HCT116 (cell line): ENCODE data around the gene DCST2.

Experiments
- CEBPB ChIP-seq: IDR thresholded peaks from 2 replicates; pipeline ENCODE4 v1.6.1; 2012; ENCODE audit warnings: low read depth
- CTCF ChIP-seq, 3 experiments: fragments of 200-600 bp in 1 of 3; sonication (generic) in 1 of 3; IDR thresholded peaks in 2 of 3; conservative IDR thresholded peaks in 1 of 3; 2 replicates each; pipeline ENCODE4 v1.5.1; 2012 to 2017; ENCODE audit warnings: low read depth in 2 of 3, low read length in 2 of 3, antibody characterized with exemption in 1 of 3, borderline replicate concordance in 1 of 3, control low read depth in 1 of 3, mild to moderate bottlenecking in 1 of 3, mixed read lengths in 1 of 3, mixed run types in 1 of 3, moderate library complexity in 1 of 3; ENCODE audit not compliant: insufficient read depth in 1 of 3
- ELF1 ChIP-seq: IDR thresholded peaks from 2 replicates; pipeline ENCODE4 v1.6.1; 2012; ENCODE audit warnings: low read depth, borderline replicate concordance
- EZH2 ChIP-seq: fragments of 200-600 bp; sonication (generic); IDR thresholded peaks from 2 replicates; pipeline ENCODE4 v1.6.1; 2017; ENCODE audit warnings: antibody characterized with exemption, mixed run types
- EZH2phosphoT487 ChIP-seq: fragments of 200-600 bp; IDR thresholded peaks from 2 replicates; pipeline ENCODE4 v1.6.1; 2018; ENCODE audit warnings: antibody characterized with exemption, borderline replicate concordance
- MAX ChIP-seq: IDR thresholded peaks from 2 replicates; pipeline ENCODE4 v1.6.1; 2012
- POLR2A ChIP-seq: IDR thresholded peaks from 2 replicates; pipeline ENCODE4 v1.7.0; 2011; ENCODE audit warnings: borderline replicate concordance; ENCODE audit not compliant: insufficient read depth, insufficient read length; ENCODE audit errors: extremely low read depth
- POLR2AphosphoS5 ChIP-seq: IDR thresholded peaks from 2 replicates; pipeline ENCODE4 v1.6.1; 2011; ENCODE audit warnings: mild to moderate bottlenecking, low read depth, low read length, moderate library complexity
- SP1 ChIP-seq: IDR thresholded peaks from 2 replicates; pipeline ENCODE4 v1.6.1; 2012; ENCODE audit warnings: low read depth
- SRF ChIP-seq: IDR thresholded peaks from 2 replicates; pipeline ENCODE4 v1.6.1; 2012; ENCODE audit warnings: low read depth
- YY1 ChIP-seq: IDR thresholded peaks from 2 replicates; pipeline ENCODE4 v1.6.1; 2011; ENCODE audit warnings: low read length, low read depth, moderate library complexity, mild to moderate bottlenecking; ENCODE audit not compliant: insufficient replicate concordance; ENCODE audit errors: extremely low read depth
- TF ChIP-seq, protein P1 (sequence below): IDR thresholded peaks from 2 replicates; pipeline ENCODE4 v1.6.1; 2012; ENCODE audit warnings: low read depth

DNA sequence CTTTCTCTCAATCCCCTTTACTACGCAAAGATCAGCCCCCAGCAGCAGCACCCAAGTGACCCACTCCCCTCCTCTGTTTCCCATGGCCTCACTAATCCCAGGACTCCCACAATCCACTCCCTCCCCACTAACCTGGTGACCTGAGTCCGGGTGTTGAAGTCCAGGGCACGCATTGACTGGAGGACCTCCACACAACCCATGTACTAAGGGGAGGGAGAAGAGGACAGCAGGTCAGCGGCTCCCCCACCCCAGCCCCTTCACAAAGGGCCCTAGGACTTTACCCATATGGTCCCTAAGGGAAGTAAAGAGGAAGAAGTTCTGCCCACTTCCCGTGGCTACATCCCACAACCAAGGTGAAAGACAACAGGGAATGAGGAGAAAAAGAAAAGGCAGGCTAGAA, 64.3 kb downstream of the DCST2 start:
- no peak for TF ChIP-seq CTCF (IDR thresholded peaks at IDR 0.05 in 2 of 3, conservative IDR thresholded peaks at IDR 0.05 in 1 of 3; ENCODE audit: borderline replicate concordance in 1 of 3, insufficient read depth in 1 of 3, low read depth in 2 of 3, low read length in 2 of 3)
- no peak for TF ChIP-seq POLR2AphosphoS5
- TF ChIP-seq, protein P1, sequence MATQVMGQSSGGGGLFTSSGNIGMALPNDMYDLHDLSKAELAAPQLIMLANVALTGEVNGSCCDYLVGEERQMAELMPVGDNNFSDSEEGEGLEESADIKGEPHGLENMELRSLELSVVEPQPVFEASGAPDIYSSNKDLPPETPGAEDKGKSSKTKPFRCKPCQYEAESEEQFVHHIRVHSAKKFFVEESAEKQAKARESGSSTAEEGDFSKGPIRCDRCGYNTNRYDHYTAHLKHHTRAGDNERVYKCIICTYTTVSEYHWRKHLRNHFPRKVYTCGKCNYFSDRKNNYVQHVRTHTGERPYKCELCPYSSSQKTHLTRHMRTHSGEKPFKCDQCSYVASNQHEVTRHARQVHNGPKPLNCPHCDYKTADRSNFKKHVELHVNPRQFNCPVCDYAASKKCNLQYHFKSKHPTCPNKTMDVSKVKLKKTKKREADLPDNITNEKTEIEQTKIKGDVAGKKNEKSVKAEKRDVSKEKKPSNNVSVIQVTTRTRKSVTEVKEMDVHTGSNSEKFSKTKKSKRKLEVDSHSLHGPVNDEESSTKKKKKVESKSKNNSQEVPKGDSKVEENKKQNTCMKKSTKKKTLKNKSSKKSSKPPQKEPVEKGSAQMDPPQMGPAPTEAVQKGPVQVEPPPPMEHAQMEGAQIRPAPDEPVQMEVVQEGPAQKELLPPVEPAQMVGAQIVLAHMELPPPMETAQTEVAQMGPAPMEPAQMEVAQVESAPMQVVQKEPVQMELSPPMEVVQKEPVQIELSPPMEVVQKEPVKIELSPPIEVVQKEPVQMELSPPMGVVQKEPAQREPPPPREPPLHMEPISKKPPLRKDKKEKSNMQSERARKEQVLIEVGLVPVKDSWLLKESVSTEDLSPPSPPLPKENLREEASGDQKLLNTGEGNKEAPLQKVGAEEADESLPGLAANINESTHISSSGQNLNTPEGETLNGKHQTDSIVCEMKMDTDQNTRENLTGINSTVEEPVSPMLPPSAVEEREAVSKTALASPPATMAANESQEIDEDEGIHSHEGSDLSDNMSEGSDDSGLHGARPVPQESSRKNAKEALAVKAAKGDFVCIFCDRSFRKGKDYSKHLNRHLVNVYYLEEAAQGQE = no peak
- no peak for TF ChIP-seq POLR2A
- TF ChIP-seq EZH2phosphoT487 = no peak
- TF ChIP-seq EZH2 = no peak
- TF ChIP-seq SP1 = no peak
- TF ChIP-seq SRF = no peak
- no peak for TF ChIP-seq CEBPB
- TF ChIP-seq ELF1 = no peak
- no peak for TF ChIP-seq YY1
- no peak for TF ChIP-seq MAX
